HG03108 (cell line): ENCODE data around the gene KIF7.
"Not testable (repeated sequence)": the region's sequence is repeated elsewhere in the genome, so short reads cannot be mapped to it uniquely, and the experiment has no call there.

Experiments used
- ATAC-seq: cut with Tn5 transposase; IDR thresholded peaks from one replicate; pipeline ENCODE4 v1.9.1; 2021; ENCODE audit warnings: moderate library complexity; ENCODE audit not compliant: unreplicated experiment

KIF7 gene

GRCh38 chr15:89654847-89655805 is at the start of gene KIF7:
Gene KIF7, minus strand, starts transcription at chr15:89655467. Its CDS starts 2,537 bp downstream, at chr15:89652930.
- no peak for ATAC-seq

GRCh38 chr15:89704411-89704810 is 49.1 kb upstream of the KIF7 start:
- ATAC-seq = no peak

- no peak for ATAC-seq
These were observed 39.9 kb upstream of the KIF7 start for GRCh38 chr15:89695198-89695597.

GRCh38 chr15:89693696-89694095 is 38.4 kb upstream of the KIF7 start:
- no peak for ATAC-seq

GRCh38 chr15:89693091-89693490 is 37.8 kb upstream of the KIF7 start:
- ATAC-seq = no peak

GRCh38 chr15:89690276-89691218 is 35.3 kb upstream of the KIF7 start, which contains the start of the genes PEX11A and WDR93:
Gene PEX11A, minus strand, starts transcription at chr15:89690754. Its CDS starts 122 bp downstream, at chr15:89690632.
Gene WDR93, plus strand, starts transcription at chr15:89690811. Its CDS starts 10,936 bp downstream, at chr15:89701747.
- ATAC-seq = peak; percentile 90

GRCh38 chr15:89689930-89690275 is 34.6 kb upstream of the KIF7 start:
- ATAC-seq = not testable (repeated sequence)

- no peak for ATAC-seq
These were observed 31.3 kb upstream of the KIF7 start for GRCh38 chr15:89686522-89686921.

- no peak for ATAC-seq
These were observed 30.7 kb upstream of the KIF7 start for GRCh38 chr15:89685995-89686394.

- ATAC-seq = no peak
These were observed 25.9 kb upstream of the KIF7 start for GRCh38 chr15:89681146-89681545.

GRCh38 chr15:89680282-89680873 is 25.1 kb upstream of the KIF7 start:
- no peak for ATAC-seq

GRCh38 chr15:89679212-89679611 is 23.9 kb upstream of the KIF7 start, which contains the start of gene PLIN1:
Gene PLIN1, minus strand, starts transcription at chr15:89679367. Its CDS starts 1,878 bp downstream, at chr15:89677489.
- no peak for ATAC-seq

- no peak for ATAC-seq
These were observed 22.1 kb upstream of the KIF7 start for GRCh38 chr15:89677381-89677780.

GRCh38 chr15:89675606-89676005 is 20.3 kb upstream of the KIF7 start:
- ATAC-seq = no peak

- ATAC-seq = no peak
These were observed 19.3 kb upstream of the KIF7 start for GRCh38 chr15:89674526-89674925.

GRCh38 chr15:89673165-89673512 is 17.9 kb upstream of the KIF7 start:
- ATAC-seq = no peak

GRCh38 chr15:89672221-89673164 is 17.2 kb upstream of the KIF7 start:
- ATAC-seq = no peak

GRCh38 chr15:89671687-89672086 is 16.4 kb upstream of the KIF7 start:
- ATAC-seq = no peak

GRCh38 chr15:89670971-89671560 is 15.8 kb upstream of the KIF7 start:
- no peak for ATAC-seq
